Vagina (tissue), 2 donors: ENCODE measurements around the gene OSBPL10.

Source experiments
- POLR2A ChIP-seq, 2 donors: fragments of 450-650 bp; IDR thresholded peaks; one replicate each; pipeline ENCODE4 v1.6.1; 2017; ENCODE audit warnings: antibody characterized with exemption in 2 of 2, mild to moderate bottlenecking in 2 of 2, moderate library complexity in 2 of 2
- POLR2AphosphoS5 ChIP-seq, 2 donors: sonication (generic); formaldehyde crosslinking; IDR thresholded peaks; one replicate each; pipeline ENCODE4 v1.9.0; 2017; ENCODE audit warnings: antibody characterized with exemption in 2 of 2, mild to moderate bottlenecking in 2 of 2, low read depth in 1 of 2; ENCODE audit not compliant: insufficient read depth in 1 of 2
- TF ChIP-seq, protein P1 (sequence below), 3 experiments: fragments of 450-650 bp in 2 of 3; fragments of 200-600 bp in 1 of 3; sonication (generic) in 1 of 3; IDR thresholded peaks; one replicate each; pipeline ENCODE4 v1.5.1; 2017 to 2019; ENCODE audit warnings: antibody characterized with exemption in 3 of 3, mild to moderate bottlenecking in 2 of 3, moderate library complexity in 2 of 3

GRCh38 chr3:31924610-31925270 lies 56.3 kb downstream of the OSBPL10 start:
- TF ChIP-seq, protein P1, sequence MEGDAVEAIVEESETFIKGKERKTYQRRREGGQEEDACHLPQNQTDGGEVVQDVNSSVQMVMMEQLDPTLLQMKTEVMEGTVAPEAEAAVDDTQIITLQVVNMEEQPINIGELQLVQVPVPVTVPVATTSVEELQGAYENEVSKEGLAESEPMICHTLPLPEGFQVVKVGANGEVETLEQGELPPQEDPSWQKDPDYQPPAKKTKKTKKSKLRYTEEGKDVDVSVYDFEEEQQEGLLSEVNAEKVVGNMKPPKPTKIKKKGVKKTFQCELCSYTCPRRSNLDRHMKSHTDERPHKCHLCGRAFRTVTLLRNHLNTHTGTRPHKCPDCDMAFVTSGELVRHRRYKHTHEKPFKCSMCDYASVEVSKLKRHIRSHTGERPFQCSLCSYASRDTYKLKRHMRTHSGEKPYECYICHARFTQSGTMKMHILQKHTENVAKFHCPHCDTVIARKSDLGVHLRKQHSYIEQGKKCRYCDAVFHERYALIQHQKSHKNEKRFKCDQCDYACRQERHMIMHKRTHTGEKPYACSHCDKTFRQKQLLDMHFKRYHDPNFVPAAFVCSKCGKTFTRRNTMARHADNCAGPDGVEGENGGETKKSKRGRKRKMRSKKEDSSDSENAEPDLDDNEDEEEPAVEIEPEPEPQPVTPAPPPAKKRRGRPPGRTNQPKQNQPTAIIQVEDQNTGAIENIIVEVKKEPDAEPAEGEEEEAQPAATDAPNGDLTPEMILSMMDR (IDR thresholded peaks at IDR 0.05), result no peak
- TF ChIP-seq POLR2A (IDR thresholded peaks at IDR 0.05) (no peak), POLR2AphosphoS5 (IDR thresholded peaks at IDR 0.05; ENCODE audit: insufficient read depth in 1 of 2, low read depth in 1 of 2) (no peak)
